ENCODE measurements around the gene ZNF653. TPM values are rescaled to one million over a fixed set of nuclear protein-coding genes. Genes with fewer than 3 reads are reported as not detected.

The ZNF653 gene
- total and polyA plus RNA-seq, 9 of the 15 experiments (the other 6 are each of a cell fraction or from before 2014, with no cell fraction given), result 1.6 to 8.0 (median 4.2) TPM; not detected in 2

- TF ChIP-seq CHD2 (IDR thresholded peaks at IDR 0.05; ENCODE audit: low read depth, low read length) (no peak), ZNF436 (CRISPR knock-in tag; IDR thresholded peaks at IDR 0.05) (no peak), POLR2AphosphoS5 (IDR thresholded peaks at IDR 0.05; ENCODE audit: control insufficient read depth, insufficient read depth, low read depth, low read length) (peak; percentile 14; the same call in 1 of the 2 replicates), ZNF143 (CRISPR knock-in tag; IDR thresholded peaks at IDR 0.05) (no peak), DPF2 (IDR thresholded peaks at IDR 0.05) (0 out of 2 replicates have a peak, but pooled peaks have one; percentile 44), ELF2 (CRISPR knock-in tag; IDR thresholded peaks at IDR 0.05) (no peak), HDAC6 (IDR thresholded peaks at IDR 0.05; ENCODE audit: low read depth, low read length) (no peak), SRSF7 (optimal IDR thresholded peaks at IDR 0.05; ENCODE audit: low read depth, low read length) (no peak), PYGO2 (tag; IDR thresholded peaks at IDR 0.05) (no peak), MEF2A (IDR thresholded peaks at IDR 0.05; ENCODE audit: control insufficient read depth, low read depth, low read length) (no peak), SMC3 (conservative IDR thresholded peaks at IDR 0.05; ENCODE audit: insufficient read depth, low read depth, low read length) (no peak), ZSCAN32 (CRISPR knock-in tag; IDR thresholded peaks at IDR 0.05) (no peak), ZNF212 (CRISPR knock-in tag; IDR thresholded peaks at IDR 0.05) (no peak), CREB3L1 (IDR thresholded peaks at IDR 0.05; ENCODE audit: borderline replicate concordance, low read depth) (no peak), ZKSCAN3 (CRISPR knock-in tag; IDR thresholded peaks at IDR 0.05) (no peak), RBM25 (IDR thresholded peaks at IDR 0.05; ENCODE audit: low read depth, low read length, severe bottlenecking) (peak; percentile 16)
- TF ChIP-seq, protein P1, sequence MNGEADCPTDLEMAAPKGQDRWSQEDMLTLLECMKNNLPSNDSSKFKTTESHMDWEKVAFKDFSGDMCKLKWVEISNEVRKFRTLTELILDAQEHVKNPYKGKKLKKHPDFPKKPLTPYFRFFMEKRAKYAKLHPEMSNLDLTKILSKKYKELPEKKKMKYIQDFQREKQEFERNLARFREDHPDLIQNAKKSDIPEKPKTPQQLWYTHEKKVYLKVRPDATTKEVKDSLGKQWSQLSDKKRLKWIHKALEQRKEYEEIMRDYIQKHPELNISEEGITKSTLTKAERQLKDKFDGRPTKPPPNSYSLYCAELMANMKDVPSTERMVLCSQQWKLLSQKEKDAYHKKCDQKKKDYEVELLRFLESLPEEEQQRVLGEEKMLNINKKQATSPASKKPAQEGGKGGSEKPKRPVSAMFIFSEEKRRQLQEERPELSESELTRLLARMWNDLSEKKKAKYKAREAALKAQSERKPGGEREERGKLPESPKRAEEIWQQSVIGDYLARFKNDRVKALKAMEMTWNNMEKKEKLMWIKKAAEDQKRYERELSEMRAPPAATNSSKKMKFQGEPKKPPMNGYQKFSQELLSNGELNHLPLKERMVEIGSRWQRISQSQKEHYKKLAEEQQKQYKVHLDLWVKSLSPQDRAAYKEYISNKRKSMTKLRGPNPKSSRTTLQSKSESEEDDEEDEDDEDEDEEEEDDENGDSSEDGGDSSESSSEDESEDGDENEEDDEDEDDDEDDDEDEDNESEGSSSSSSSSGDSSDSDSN (IDR thresholded peaks at IDR 0.05; ENCODE audit: borderline replicate concordance in 1 of 2, low read depth in 2 of 2, low read length in 2 of 2), result no peak
- TF ChIP-seq, protein P2, sequence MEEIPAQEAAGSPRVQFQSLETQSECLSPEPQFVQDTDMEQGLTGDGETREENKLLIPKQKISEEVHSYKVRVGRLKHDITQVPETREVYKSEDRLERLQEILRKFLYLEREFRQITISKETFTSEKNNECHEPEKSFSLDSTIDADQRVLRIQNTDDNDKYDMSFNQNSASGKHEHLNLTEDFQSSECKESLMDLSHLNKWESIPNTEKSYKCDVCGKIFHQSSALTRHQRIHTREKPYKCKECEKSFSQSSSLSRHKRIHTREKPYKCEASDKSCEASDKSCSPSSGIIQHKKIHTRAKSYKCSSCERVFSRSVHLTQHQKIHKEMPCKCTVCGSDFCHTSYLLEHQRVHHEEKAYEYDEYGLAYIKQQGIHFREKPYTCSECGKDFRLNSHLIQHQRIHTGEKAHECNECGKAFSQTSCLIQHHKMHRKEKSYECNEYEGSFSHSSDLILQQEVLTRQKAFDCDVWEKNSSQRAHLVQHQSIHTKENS (CRISPR knock-in tag; IDR thresholded peaks at IDR 0.05), result no peak
These were observed 571 bp downstream of the ZNF653 start (continued) for GRCh38 chr19:11505032-11505503.

All from K562 (cell line).